ENCODE data around the gene A4GNT.

The A4GNT gene

GRCh38 chr3:138092023-138092422, 40.2 kb downstream of the A4GNT start:
- ChIA-PET POLR2A (no interaction called here), CTCF (interaction anchor here (1.6 kb wide), 1 partner anchor 27 kb away, joined by 5 read pairs; no protein-coding TSS in a partner anchor)
- peaks cover 0 to 61% of the 10 kb centered on the region in 2 experiments; a peak in 2 of 3 replicates for H3K36me3 ChIP-seq (ENCODE audit: control insufficient read depth in 2 of 2, insufficient read depth in 1 of 2, low read length in 2 of 2)

GRCh38 chr3:138089091-138089490, 43.1 kb downstream of the A4GNT start:
- no peak overlapping the region for H3K4me3 ChIP-seq (ENCODE audit: low read depth, low read length)
- H3K4me1 ChIP-seq (ENCODE audit: control insufficient read depth, insufficient read depth, low read length), result no peaks in the 10 kb centered on the region
- peaks cover 0 to 67% of the 10 kb centered on the region in 2 experiments; a peak in 1 of 3 replicates for H3K36me3 ChIP-seq (ENCODE audit: control insufficient read depth in 2 of 2, insufficient read depth in 1 of 2, low read length in 2 of 2)
- ChIA-PET POLR2A (no interaction called here), CTCF (interaction anchor here (2.5 kb wide), 1 partner anchor 29 kb away, joined by 8 read pairs; no protein-coding TSS in a partner anchor)
- no peak overlapping the region for H3K27ac ChIP-seq (ENCODE audit: extremely low read depth, low read depth, low read length)
- no peaks in the 10 kb centered on the region for H3K9me3 ChIP-seq (ENCODE audit: control insufficient read depth, insufficient read depth, low read depth, low read length)
- TF ChIP-seq ZNF433 (tag by site-specific recombination; IDR thresholded peaks at IDR 0.05; ENCODE audit: low read depth), result no peak
- TF ChIP-seq ZNF530 (tag by site-specific recombination; IDR thresholded peaks at IDR 0.05; ENCODE audit: low read depth), result no peak
- TF ChIP-seq, protein P1, sequence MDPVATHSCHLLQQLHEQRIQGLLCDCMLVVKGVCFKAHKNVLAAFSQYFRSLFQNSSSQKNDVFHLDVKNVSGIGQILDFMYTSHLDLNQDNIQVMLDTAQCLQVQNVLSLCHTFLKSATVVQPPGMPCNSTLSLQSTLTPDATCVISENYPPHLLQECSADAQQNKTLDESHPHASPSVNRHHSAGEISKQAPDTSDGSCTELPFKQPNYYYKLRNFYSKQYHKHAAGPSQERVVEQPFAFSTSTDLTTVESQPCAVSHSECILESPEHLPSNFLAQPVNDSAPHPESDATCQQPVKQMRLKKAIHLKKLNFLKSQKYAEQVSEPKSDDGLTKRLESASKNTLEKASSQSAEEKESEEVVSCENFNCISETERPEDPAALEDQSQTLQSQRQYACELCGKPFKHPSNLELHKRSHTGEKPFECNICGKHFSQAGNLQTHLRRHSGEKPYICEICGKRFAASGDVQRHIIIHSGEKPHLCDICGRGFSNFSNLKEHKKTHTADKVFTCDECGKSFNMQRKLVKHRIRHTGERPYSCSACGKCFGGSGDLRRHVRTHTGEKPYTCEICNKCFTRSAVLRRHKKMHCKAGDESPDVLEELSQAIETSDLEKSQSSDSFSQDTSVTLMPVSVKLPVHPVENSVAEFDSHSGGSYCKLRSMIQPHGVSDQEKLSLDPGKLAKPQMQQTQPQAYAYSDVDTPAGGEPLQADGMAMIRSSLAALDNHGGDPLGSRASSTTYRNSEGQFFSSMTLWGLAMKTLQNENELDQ (tag by site-specific recombination; IDR thresholded peaks at IDR 0.05; ENCODE audit: low read depth), result no peak
- TF ChIP-seq ZNF274 (IDR thresholded peaks at IDR 0.05; ENCODE audit: low read length), result no peak
- TF ChIP-seq ZNF274 (tag by site-specific recombination; IDR thresholded peaks at IDR 0.05; ENCODE audit: borderline replicate concordance), result no peak
- TF ChIP-seq KLF7 (tag by site-specific recombination; IDR thresholded peaks at IDR 0.05; ENCODE audit: borderline replicate concordance), result no peak
- TF ChIP-seq ZBTB48 (tag by site-specific recombination; IDR thresholded peaks at IDR 0.05), result no peak
- TF ChIP-seq ZNF16 (tag by site-specific recombination; IDR thresholded peaks at IDR 0.05; ENCODE audit: low read depth), result no peak
- TF ChIP-seq GFI1B (tag by site-specific recombination; IDR thresholded peaks at IDR 0.05), result no peak
- TF ChIP-seq ZFP3 (tag by site-specific recombination; IDR thresholded peaks at IDR 0.05; ENCODE audit: low read depth), result no peak
- no peak for TF ChIP-seq MEIS1 (CRISPR knock-in tag; IDR thresholded peaks at IDR 0.05; ENCODE audit: borderline replicate concordance)
- no peak for TF ChIP-seq ZEB2 (tag by site-specific recombination; IDR thresholded peaks at IDR 0.05)
- TF ChIP-seq ZBTB26 (tag by site-specific recombination; optimal IDR thresholded peaks at IDR 0.05), result no peak
- TF ChIP-seq ZNF776 (tag by site-specific recombination; IDR thresholded peaks at IDR 0.05; ENCODE audit: borderline replicate concordance), result no peak
- TF ChIP-seq MYNN (tag by site-specific recombination; IDR thresholded peaks at IDR 0.05; ENCODE audit: borderline replicate concordance), result no peak
- no peak for TF ChIP-seq ZNF140 (tag by site-specific recombination; IDR thresholded peaks at IDR 0.05)
- no peak for TF ChIP-seq SP7 (tag by site-specific recombination; IDR thresholded peaks at IDR 0.05)

More at GRCh38 chr3:138092023-138092422, 40.2 kb downstream of the A4GNT start:
- H3K4me1 ChIP-seq (ENCODE audit: control insufficient read depth, insufficient read depth, low read length), result no peaks in the 10 kb centered on the region
- no peak overlapping the region for H3K4me3 ChIP-seq (ENCODE audit: low read depth, low read length)
- no peak for TF ChIP-seq ZNF416 (tag by site-specific recombination; IDR thresholded peaks at IDR 0.05)
- TF ChIP-seq, protein P2, sequence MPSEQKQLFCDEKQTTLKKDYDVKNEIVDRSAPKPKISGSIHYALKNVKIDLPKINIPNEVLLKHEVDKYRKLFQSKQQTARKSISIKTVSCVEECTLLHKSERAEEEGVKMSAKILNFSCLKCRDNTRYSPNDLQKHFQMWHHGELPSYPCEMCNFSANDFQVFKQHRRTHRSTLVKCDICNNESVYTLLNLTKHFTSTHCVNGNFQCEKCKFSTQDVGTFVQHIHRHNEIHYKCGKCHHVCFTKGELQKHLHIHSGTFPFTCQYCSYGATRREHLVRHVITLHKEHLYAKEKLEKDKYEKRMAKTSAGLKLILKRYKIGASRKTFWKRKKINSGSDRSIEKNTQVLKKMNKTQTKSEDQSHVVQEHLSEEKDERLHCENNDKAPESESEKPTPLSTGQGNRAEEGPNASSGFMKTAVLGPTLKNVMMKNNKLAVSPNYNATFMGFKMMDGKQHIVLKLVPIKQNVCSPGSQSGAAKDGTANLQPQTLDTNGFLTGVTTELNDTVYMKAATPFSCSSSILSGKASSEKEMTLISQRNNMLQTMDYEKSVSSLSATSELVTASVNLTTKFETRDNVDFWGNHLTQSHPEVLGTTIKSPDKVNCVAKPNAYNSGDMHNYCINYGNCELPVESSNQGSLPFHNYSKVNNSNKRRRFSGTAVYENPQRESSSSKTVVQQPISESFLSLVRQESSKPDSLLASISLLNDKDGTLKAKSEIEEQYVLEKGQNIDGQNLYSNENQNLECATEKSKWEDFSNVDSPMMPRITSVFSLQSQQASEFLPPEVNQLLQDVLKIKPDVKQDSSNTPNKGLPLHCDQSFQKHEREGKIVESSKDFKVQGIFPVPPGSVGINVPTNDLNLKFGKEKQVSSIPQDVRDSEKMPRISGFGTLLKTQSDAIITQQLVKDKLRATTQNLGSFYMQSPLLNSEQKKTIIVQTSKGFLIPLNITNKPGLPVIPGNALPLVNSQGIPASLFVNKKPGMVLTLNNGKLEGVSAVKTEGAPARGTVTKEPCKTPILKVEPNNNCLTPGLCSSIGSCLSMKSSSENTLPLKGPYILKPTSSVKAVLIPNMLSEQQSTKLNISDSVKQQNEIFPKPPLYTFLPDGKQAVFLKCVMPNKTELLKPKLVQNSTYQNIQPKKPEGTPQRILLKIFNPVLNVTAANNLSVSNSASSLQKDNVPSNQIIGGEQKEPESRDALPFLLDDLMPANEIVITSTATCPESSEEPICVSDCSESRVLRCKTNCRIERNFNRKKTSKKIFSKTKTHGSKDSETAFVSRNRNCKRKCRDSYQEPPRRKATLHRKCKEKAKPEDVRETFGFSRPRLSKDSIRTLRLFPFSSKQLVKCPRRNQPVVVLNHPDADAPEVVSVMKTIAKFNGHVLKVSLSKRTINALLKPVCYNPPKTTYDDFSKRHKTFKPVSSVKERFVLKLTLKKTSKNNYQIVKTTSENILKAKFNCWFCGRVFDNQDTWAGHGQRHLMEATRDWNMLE (tag by site-specific recombination; conservative IDR thresholded peaks at IDR 0.05; ENCODE audit: low read depth), result no peak
- no peak for TF ChIP-seq ZNF747 (tag by site-specific recombination; IDR thresholded peaks at IDR 0.05)
- TF ChIP-seq ZNF473 (tag by site-specific recombination; IDR thresholded peaks at IDR 0.05), result no peak
- TF ChIP-seq, protein P3, sequence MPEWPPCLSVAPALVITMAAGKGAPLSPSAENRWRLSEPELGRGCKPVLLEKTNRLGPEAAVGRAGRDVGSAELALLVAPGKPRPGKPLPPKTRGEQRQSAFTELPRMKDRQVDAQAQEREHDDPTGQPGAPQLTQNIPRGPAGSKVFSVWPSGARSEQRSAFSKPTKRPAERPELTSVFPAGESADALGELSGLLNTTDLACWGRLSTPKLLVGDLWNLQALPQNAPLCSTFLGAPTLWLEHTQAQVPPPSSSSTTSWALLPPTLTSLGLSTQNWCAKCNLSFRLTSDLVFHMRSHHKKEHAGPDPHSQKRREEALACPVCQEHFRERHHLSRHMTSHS (tag by site-specific recombination; IDR thresholded peaks at IDR 0.05), result no peak
- no peak for TF ChIP-seq KLF7 (tag by site-specific recombination; IDR thresholded peaks at IDR 0.05; ENCODE audit: borderline replicate concordance)
- H3K9me3 ChIP-seq (ENCODE audit: control insufficient read depth, insufficient read depth, low read depth, low read length), result no peaks in the 10 kb centered on the region
- H3K27ac ChIP-seq (ENCODE audit: extremely low read depth, low read depth, low read length), result no peak overlapping the region
